Measurements from ENCODE around the gene PLEKHA6.

The PLEKHA6 gene

DNA sequence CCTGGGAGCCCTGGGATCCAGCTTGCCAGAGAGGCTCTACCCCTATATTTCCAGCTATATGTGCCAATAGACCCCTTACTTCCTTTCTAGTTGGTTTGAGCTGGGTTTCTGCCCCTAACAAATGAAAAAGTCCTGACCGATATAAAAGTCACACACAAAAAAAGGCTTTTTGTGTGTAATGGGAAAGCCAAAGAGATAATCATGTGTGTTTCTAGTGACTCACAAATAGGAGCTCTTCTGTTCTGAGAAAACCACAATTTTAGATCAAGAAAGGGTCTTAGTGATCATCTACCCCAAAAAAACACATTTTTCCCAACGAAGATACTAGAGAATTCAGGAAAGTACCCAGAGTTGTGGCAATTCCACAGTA is 23.0 kb upstream of the PLEKHA6 start:
- FAIRE-seq, result no peak

DNA sequence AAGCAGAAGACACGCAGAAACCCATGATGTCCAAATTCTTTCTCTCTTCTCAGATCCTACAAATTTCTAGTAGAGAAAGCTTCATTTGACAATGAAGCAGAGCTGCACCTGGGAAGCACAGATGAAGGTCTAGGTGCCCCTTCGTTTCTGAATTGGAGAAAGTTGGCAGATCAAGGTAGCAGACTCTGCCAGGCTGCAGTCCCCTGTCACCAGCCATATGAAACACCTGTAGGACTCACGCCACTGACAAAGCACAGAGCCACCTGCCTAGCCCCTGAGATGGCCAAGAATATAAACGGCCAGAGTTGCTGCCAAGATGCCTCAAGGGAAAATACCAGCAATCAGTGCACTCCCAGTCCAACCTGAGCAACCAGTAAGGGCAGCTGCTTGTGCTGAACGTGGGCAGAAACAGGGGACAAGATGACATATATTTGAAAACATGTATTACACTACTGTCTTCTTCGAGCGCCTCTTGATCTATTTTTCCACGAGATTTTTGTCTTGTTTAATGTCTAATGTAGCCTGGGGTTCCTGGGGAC is 20.6 kb upstream of the PLEKHA6 start:
- no peak for FAIRE-seq

DNA sequence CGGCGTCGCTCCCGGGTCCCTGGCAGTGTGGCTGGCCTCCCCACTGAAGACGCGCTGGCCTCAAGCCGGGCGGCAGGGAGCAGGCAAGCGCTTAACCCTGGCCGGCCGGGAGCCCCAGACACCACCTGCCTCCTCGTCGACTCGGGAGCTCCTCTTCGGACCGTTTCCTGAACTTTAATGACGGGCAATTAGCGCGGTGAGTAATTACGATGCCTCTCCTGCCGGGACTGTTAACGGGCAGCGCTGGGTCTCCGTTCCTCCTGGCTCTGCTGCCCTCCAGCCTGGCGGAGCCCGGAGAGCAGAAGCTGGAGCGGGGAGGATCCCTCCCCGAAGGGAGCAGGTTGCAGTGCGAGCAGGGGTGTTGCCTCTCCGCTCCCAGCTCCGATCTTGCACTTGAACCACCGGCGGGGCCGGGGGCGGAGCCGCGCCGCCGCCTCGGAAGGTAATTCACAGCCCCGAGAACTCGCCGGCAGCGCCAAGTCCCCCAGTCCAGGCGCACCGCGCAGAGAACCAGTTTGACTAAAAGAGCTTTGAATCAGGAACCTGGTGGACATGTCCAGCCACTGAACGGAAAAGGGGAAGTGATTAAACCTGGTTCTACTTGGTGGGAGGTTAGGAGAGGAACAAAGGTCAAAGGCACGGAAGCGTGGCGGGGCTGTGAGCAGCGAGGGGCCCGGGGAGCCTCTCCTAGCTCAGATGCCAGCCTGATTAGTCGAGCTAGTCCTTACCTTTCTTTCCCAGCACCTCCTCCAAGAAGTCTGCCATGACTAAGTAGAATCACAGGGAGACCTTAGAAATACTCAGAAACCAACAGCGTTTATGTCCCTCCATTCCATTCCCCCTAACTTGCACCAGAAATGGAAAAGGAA is 18.3 kb upstream of the PLEKHA6 start:
- no peak for FAIRE-seq

DNA sequence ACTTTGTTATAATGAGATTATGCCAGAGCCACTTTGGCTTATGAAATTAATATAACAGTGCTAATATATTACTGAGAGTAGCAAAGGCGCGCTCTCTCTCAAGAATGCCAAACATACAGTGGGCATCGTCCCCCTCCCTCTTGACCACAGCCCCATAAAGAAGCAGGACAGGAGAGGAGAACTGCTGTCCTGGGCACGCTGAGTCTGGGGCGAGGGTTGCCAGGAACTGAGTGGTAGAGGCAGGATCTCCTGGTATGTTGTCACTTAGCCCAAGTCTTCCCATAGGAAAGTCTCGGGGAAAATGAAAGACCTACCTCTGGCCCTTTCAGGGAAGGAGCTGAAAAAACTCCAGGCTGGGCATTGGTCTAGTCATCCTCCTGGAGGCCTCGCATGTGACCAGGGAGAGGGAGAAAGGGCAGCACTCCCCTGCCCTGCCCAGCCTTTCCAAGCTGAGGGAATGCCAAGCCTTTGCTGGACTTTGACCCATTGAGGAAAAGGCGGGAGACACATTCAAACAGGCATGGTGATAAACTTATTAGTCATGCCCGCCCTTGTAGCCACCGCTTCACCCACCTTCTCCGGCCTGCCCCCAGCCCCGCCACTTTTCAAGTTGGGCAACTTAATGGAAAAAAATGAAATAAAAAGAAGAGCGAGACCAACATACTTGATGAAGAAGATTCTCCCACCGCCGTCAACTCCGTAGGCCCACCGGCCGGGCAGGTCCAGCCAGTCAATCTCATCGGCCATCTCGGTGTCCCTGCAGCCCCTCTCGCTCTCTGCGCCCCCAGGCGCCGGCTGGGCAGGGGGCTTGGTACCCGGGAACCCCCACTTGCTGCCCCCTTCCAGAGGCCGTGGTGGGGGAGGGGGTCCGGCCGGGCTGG is 17.4 kb upstream of the PLEKHA6 start:
- no peak for FAIRE-seq

DNA sequence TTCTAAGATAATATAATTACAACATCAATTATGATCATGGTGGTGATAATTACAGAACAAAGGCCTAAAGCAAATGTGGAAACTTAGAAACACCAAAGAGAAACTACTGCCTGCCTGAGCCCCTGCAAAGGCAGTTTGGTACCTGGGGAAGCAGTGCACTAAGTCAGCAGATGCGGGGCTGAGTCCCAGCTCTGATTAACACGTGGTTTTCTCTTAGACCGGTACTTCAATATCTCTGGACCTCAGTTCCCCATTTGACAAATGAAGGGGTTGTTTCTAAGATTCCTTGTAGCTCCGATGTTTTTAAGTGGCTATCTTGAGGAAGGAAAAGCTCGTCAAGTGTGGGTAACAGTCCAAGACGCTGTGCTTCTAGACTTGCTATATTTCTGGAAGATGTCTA is 16.7 kb upstream of the PLEKHA6 start:
- no peak for FAIRE-seq

DNA sequence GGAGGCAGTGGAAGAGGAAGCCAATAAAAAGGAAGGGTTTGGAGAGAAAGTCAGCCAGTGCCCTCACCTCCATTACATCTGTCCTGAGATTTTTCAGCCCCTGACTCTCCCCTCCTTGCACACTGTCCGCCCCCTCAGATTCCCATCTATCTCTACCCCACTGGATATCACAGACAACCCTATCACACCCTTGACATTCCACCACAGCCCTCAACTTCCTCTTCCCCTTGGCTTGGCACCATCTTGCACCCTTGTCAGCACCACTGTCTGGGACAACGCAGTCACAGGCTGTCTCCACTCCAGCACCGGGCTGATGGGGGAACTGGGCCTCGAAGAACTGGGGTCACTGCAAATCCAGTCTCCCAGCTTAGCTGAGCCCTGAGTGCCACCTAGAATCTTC is 14.2 kb upstream of the PLEKHA6 start:
- FAIRE-seq, result no peak

DNA sequence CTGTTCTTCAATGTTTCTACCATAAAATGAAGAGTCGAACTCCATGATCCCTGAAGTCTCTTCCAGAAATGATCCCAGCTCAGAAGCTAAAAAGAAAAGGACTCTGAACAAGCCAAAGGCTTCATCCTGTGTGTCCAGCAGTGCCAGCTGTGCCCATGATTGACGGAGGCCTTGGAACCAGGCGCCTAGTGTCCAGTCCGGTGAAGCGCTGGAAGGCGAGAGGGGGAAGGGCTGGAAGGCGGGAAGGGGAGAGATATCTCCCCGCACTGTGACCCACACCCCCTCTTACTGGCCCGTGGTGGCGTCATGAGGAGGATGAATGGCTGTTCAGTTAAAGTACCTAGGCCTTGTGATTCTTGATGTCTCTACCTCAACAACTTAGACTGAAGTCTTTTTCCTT is 10.4 kb upstream of the PLEKHA6 start:
- no peak for FAIRE-seq

DNA sequence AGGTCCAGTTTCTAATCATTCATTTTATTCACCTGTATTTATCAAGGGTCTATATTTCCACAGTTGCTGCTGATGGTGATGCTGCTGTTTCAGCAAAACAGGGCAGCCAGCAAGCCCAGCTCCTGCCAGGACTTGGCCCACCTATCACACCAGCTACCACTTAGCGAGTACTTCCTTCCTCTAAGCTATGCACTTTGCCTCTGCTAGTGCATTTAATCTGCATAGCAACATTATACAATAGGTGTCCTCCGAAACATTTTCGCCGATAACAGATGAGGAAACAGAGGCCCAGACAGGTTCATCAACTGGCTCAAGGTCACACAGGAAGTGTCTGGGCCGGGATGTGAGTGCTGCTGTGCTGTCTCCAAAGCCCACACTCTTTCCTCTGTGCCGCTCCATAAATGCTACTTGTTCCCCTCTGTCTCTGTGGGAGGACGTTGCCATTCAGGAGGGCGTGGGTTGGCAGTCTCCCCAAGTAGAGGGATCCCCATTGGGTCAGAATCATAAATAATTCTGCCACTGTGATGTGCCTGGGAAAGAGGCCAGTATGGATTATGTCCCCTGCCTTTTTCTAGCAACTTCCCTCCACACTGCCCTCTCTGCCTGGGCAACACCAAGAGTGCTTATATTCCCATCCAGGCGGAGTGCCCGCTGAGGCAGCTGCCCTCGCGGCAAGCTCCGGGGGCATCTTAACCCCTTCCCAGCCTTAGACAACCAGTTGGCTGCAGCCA is 9.4 kb upstream of the PLEKHA6 start:
- no peak for FAIRE-seq

DNA sequence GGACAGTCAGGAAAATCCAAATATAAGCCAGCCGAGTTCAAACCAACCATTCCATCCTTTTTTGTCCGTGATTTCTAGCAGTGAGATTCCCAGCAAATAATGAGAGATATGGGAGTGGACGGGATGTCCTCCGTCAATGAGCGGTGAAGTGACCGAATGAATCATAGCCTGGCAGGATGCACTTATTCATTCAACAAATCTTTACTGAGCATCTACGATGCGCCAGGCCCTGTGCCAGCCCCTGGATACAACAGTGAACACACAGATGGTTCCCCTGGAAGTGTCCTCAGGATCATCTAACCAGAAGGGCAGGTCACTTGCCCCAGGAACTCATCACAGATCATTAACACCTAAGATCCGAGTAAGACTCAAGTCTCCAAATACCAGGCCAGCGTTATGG is 8.2 kb upstream of the PLEKHA6 start:
- FAIRE-seq, result no peak

DNA sequence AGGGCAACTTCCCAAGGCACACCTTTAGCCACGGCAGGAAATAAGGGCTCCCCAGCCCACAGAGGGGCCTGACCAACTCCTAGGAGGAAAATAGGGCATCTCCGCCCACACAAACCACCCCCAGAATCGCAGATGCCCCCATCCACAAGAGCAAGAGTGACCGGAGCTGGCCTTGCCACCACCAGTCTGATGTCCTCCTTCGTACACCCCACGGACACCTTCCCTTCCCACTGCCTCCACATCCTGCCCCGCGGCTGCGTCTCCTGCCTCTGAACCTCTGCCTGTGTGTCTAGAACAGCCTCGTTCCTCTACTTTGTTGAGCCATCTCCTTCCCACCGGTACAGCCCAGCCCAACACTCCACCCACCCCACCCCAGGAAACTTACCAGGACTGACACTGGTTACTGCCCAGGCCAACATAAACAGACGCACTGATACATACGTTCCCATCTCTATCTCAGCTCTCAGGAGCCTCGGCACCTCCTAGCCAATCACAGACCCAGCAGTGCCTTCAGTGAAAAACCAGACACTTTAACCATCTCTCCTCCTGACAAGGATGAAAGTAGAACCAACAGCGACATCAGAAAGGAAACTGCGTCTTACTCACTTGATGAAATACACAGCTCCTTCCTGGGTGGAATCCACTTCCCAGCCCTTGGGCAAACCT is 7.6 kb upstream of the PLEKHA6 start:
- FAIRE-seq, result no peak

DNA sequence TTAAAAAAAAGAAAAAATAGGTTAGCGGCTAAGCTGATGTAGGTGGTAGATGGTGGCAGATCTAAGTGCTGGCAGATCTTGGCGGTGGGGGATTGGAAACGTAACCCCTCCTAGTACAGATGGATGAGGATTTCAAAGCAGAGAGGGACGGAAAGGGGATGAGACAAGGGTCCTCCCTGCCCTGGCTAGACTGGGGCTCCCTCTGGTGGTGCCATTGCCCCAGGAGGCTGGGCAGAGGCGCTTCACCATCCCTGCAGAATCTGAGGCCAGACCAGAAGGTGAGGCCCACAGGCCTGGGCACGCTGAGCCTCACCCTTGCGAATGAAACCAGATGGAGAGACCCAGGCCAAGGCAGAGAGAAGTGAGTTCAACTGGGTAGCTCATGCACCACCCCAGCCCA is 7.0 kb upstream of the PLEKHA6 start:
- no peak for FAIRE-seq

DNA sequence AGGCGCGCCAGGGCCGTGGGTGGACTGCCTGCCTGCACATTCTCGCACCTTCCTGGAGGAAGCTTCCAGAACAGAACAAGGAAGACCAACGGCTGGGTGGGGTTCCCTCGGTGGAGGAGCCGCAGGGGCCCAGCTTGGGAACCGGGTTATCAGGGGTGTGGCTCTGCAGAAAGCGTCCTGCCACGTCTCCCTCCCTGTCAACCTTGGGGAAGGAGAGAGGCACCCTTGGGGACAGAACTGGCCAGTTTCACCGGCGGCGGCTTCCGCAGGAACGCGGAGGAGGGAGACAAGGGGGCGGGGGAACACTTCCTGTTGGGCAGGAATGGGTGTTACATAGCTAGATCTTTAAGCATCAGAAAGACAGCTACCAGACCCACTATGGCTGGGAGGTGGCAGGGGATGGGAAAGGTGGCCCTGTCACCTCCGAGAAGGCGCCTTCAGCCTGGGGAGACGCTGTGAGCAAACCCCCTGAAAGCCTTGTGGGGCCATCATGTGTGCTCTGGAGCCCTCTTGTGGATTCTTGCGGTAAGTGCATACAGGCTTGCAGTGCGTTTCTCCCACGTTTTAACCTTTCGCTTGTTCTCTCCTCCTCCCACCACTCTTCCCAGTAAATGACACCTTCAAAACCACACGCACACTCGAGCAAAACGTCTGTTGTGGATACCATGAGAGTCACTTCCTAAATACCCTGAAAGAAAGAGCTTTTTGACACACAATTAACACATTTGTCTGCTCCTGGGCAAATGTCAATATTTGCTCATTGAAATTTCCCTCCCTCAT is 3.8 kb upstream of the PLEKHA6 start:
- no peak for FAIRE-seq

DNA sequence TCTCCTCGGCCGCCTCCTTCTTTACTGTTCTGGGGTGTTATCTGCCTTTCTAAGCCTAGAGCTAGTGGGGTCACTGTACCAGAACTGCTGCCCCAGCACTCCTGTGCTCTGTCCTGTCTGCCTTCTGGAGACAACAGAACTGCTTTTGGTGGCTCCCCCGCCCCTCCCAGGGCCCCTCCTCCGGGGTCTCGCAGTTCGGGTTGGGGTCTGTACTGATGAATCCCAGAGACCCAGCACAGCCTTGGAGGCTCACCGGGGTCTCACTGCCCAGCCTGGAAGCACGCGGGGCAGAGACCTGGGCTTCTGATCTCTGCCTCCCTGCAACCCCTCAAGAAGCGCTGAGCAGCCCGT is 3.2 kb upstream of the PLEKHA6 start:
- FAIRE-seq, result no peak

DNA sequence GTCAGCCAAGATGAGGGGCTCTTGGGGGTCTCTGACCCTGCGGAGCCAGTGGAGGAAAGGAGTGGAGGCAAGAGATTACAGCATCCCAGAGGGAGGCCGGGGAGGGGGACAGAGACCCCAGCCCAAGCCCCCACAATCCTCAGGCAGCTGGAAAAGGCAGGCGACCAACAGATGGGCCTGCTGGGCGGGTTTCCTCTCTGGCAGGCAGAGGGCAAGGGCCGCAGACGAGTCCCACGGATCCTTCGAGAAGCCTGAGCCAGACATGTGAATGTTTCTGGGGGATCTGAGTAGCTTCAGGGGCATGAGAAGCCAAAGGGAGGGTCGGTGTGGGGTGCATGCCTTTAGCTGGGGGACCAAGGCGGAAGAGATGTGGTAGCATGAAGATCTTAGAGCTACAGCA is 2.1 kb upstream of the PLEKHA6 start:
- FAIRE-seq, result no peak

DNA sequence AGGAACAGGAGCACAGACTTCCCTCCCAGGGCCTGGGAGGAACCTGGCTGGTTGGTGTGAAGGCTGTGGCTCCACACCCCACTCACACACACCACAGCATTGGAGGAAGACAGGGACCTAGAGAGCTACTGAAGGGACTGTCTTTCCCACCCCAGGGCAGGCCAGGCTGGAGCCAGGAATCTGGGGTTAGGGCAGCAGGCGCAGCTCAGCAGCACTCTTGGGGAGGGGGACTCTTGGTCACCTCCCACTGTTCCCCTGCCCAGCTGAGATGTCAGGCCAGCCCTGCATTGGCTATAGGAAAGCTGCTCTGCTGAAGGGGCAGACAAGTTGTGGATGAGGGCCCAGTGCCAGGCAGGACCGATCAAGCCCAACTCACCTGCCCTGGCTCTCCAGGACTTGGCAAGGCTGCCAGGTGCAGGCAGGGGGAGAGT is 1.6 kb upstream of the PLEKHA6 start:
- FAIRE-seq, result no peak

DNA sequence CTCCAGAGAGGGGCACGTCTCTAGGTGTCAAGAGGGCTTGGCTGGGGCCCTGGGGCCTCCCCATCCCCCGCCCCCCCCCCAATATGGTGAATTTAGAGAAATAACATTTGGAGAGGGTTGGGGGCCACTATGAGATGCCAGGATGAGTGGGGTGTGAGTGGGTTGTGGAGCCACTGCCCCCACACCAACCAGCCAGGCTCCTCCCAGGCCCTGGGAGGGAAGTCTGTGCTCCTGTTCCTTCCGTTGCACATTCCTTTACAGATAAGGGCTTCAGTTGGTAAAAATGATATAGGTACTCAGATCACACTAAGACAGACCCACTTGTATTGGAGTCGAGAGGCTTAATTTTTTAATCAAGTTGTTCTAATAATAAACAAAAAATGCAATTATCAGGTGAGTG is 585 bp upstream of the PLEKHA6 start:
- no peak for FAIRE-seq

DNA sequence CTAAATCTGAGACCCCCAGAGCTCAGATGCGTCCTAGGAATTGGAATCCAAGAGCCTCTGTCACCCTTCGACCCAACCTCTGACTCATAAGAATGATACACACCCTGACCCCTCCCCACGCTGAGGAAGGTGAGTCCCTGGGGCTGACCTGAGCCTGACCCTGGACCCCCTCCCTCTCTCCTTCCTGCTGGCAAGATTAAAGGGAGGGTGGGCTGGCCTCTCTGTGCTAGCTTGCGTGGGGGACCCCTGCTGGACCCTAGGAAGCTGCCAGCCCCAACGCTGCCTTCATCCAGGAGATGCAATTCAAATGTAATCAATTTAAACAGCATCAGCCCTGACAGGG is 627 bp downstream of the PLEKHA6 start:
- no peak for FAIRE-seq

DNA sequence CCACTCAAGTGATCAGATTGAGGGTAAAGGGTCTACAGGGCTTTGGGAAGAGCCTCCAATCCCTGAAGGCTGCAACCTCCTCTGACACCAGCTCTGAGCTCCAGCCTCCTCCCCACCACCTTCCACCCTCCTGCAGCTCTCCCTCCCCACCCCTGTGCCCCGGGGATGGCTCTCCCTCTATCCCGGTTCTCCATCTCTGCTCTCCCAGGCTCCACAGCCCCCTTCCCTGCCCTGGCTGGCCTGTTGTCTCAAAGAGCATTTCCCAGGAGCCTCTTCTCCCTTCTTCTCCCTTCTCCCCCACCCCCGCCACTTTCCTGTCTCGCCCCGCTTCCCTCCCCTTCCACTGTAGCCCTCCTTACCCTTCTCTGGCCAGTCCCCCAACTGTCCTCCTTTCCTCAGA is 1.1 kb downstream of the PLEKHA6 start:
- FAIRE-seq, result no peak

DNA sequence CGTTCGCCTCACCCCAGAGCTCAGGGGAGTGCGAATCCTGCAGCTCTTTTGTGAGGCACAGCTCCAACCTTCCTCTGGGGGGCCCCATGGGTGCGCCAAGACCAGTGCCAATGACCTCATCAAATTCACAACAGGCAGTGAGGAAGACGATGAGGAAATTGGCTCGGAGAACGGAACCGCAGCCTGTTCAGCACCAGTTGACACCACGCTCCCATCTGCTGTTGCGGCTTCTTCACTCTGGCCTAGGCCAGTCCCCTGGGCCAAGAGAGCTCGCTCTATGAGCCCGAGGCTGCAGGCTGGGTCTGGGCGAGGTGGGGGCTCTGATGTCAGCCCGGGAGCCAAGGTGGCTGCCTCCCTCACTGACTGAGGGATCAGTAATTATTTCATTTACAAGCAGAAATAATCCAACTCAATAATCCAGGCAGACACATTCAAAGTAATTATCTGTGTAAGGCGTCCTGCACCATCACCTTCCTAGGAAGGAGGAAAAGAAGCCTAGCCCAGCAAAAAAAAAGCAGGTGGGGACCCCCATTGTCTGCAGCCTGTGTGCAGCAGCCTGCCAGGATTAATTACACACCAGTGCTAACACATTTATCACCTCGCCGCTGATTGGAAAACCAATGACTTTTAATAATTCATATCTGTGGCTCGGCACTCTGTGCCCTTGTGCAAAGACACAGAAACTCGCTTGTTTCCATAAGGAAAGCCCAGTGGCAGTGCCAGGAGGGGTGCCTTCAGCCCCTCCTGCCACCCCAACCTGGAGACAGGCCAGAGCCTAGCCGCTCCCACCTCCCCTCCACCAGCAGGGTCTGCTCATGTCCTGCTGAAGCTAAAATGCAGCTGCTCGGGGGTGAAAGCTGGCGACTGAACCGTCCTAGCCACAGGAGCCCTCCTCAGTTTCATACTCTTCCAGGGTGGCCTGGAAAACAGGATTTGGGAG is 1.9 kb downstream of the PLEKHA6 start:
- FAIRE-seq, result no peak

DNA sequence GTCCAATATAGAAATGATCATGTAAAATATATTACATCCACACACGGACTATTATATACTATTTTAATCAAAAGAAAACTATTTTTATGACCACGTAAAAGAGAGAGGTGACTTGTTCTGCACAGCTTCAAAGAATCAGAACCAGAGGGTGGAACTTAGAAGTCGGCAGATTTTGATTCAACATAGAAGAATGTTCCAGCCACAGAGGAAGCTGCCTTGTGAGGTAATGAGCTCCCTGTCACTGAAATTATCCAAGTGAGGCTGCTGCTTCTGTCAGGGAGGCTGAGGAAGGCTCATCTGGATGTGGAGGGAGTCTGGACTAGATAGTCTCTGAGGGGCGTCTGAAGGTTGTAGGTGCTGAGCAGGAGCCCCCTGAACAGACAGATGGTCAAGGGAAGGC is 2.7 kb downstream of the PLEKHA6 start:
- no peak for FAIRE-seq

DNA sequence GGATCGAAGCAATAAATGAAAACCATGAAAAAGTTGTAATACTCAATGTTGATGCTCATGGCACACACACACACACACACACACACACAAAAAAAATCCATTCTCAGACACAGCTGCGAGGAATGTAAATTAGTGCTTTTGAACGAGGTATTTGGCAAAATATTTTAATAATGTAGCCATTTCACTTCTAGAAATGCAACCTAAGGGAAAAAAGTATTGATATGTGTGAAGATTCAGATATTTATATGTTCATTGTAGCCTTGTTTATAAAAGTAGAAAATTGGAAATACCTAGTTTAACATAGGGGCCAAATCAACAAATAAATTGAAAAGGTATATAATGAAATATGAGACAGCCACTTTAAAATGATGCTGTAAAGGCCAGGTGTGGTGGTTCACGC is 3.8 kb downstream of the PLEKHA6 start:
- FAIRE-seq, result no peak
